Activated CD4-positive, alpha-beta T cell treated with anti-CD3 and anti-CD28 coated beads for 36 hours (primary cell): Measurements from ENCODE around the gene SEMG2. TPM values are rescaled to one million over a fixed set of nuclear protein-coding genes. Genes with fewer than 3 reads are reported as not detected.

ENCODE experiments used
- ATAC-seq: fragments of 200-7000 bp; cut with Tn5 transposase; one replicate; pipeline ENCODE4 v1.10.0; 2021; ENCODE audit warnings: mild to moderate bottlenecking, moderate library complexity
- CTCF ChIA-PET: fragments of 350-600 bp; sonication (Branson Sonifier 250); formaldehyde crosslinking; loops from one replicate; lab custom pipeline; 2021; ENCODE audit warnings: antibody characterized with exemption; lab: Charles Lee
- POLR2A ChIA-PET: fragments of 350-600 bp; sonication (Branson Sonifier 250); formaldehyde crosslinking; loops from one replicate; lab custom pipeline; 2021; ENCODE audit warnings: antibody characterized with exemption, inconsistent platforms; lab: Charles Lee
- DNase-seq: peaks from one replicate; pipeline ENCODE4 v3.0.0-alpha.2; 2020
- H3K27ac Mint-ChIP-seq: one replicate; pipeline ENCODE4 v1.8.0; 2021; ENCODE audit warnings: mixed read lengths
- H3K27me3 Mint-ChIP-seq: one replicate; pipeline ENCODE4 v1.8.0; 2021; ENCODE audit warnings: mixed read lengths
- H3K36me3 Mint-ChIP-seq: one replicate; pipeline ENCODE4 v1.8.0; 2021; ENCODE audit warnings: low read depth, mixed read lengths
- H3K4me1 Mint-ChIP-seq: one replicate; pipeline ENCODE4 v1.8.0; 2021; ENCODE audit warnings: mixed read lengths
- H3K4me3 Mint-ChIP-seq: one replicate; pipeline ENCODE4 v1.8.0; 2021; ENCODE audit warnings: mild to moderate bottlenecking, moderate library complexity, mixed read lengths
- H3K9me3 Mint-ChIP-seq: one replicate; pipeline ENCODE4 v1.8.0; 2021; ENCODE audit warnings: low read depth, mixed read lengths
- intact Hi-C, 2 experiments: fragments of 100-400 bp; cut with DNase I in 1 of 2; cut with micrococcal nuclease in 1 of 2; formaldehyde crosslinking; loops; one replicate each; pipeline versions ENCODE4 v1.14.2 to v1.15.1; 2022 to 2024; cut with DNase I, micrococcal nuclease
- total RNA-seq, 2 experiments: library from RNA; stranded (reverse); gene quantifications; one replicate each; pipeline ENCODE4 v1.2.3, GENCODE V29; 2021

The SEMG2 gene
- not detected for total RNA-seq

- Mint-ChIP-seq H3K27ac (no peak within 1 kb of the TSS), H3K36me3 (no peaks in the 10 kb centered on the region), H3K4me1 (no peaks in the 10 kb centered on the region), H3K9me3 (no peaks in the 10 kb centered on the region), H3K27me3 (peaks cover 36% of the 10 kb centered on the region), H3K4me3 (no peak within 1 kb of the TSS)
- ATAC-seq (no peak), DNase-seq (no peak)
- CTCF ChIA-PET, result interaction anchor here (0.6 to 2.5 kb wide), 7 partner anchors 13 to 555 kb away, joined by 3 to 6 read pairs (median 3); no protein-coding TSS in a partner anchor
- POLR2A ChIA-PET, result no interaction called here
- intact Hi-C loops, result loop anchor here in 1 of 2 experiments (10.0 kb wide), 1 partner anchor 206 kb away; no protein-coding TSS in a partner anchor
Measured at GRCh38 chr20:45221076-45221475, at the start of gene SEMG2. SEMG2 (plus strand) TSS chr20:45221373; CDS start chr20:45221390, 17 bp downstream.

GRCh38 chr20:45173522-45173921, 47.7 kb upstream of the SEMG2 start:
- intact Hi-C loops, result no loop called here
- Mint-ChIP-seq H3K36me3 (no peaks in the 10 kb centered on the region), H3K4me3 (no peak overlapping the region), H3K9me3 (no peaks in the 10 kb centered on the region), H3K27ac (no peak overlapping the region), H3K4me1 (no peaks in the 10 kb centered on the region), H3K27me3 (peaks cover 18% of the 10 kb centered on the region)
- ATAC-seq (no peak), DNase-seq (no peak)
- POLR2A ChIA-PET, result no interaction called here
- CTCF ChIA-PET, result interaction anchor here (0.6 kb wide), 1 partner anchor 43 kb away, joined by 3 read pairs; no protein-coding TSS in a partner anchor

- no peak within 1 kb of the TSS for H3K4me3 Mint-ChIP-seq
- POLR2A ChIA-PET, result no interaction called here
- no peak within 1 kb of the TSS for H3K27ac Mint-ChIP-seq
- H3K4me1 Mint-ChIP-seq, result no peaks in the 10 kb centered on the region
- intact Hi-C loops, result no loop called here
- no peak for ATAC-seq
- peaks cover 17% of the 10 kb centered on the region for H3K27me3 Mint-ChIP-seq
- CTCF ChIA-PET, result interaction anchor here (0.7 to 1.4 kb wide), 2 partner anchors 36 to 55 kb away, joined by 3 read pairs; no protein-coding TSS in a partner anchor
- DNase-seq, result no peak
- no peaks in the 10 kb centered on the region for H3K36me3 Mint-ChIP-seq
- no peaks in the 10 kb centered on the region for H3K9me3 Mint-ChIP-seq
Measured at GRCh38 chr20:45174434-45175364, 46.5 kb upstream of the SEMG2 start, which contains the start of gene PI3. PI3 (plus strand) TSS chr20:45174902; CDS start chr20:45174923, 21 bp downstream.

- intact Hi-C loops, result no loop called here
- CTCF ChIA-PET, result interaction anchor here (1.3 kb wide), 1 partner anchor 16 kb away, joined by 3 read pairs; no protein-coding TSS in a partner anchor
Measured at GRCh38 chr20:45176526-45177267, 44.5 kb upstream of the SEMG2 start.

GRCh38 chr20:45179166-45179565, 42.0 kb upstream of the SEMG2 start:
- DNase-seq (no peak), ATAC-seq (no peak)
- peaks cover 3% of the 10 kb centered on the region for H3K27me3 Mint-ChIP-seq
- ChIA-PET CTCF (interaction anchor here (0.7 kb wide), 1 partner anchor 30 kb away, joined by 3 read pairs; no protein-coding TSS in a partner anchor), POLR2A (no interaction called here)
- H3K9me3 Mint-ChIP-seq, result no peaks in the 10 kb centered on the region
- no peak overlapping the region for H3K4me3 Mint-ChIP-seq
- intact Hi-C loops, result no loop called here
- no peak overlapping the region for H3K27ac Mint-ChIP-seq
- no peaks in the 10 kb centered on the region for H3K4me1 Mint-ChIP-seq
- no peaks in the 10 kb centered on the region for H3K36me3 Mint-ChIP-seq

More at GRCh38 chr20:45176526-45177267, 44.5 kb upstream of the SEMG2 start:
- DNase-seq, result no peak
- Mint-ChIP-seq H3K27ac (no peak overlapping the region), H3K27me3 (peaks cover 9% of the 10 kb centered on the region), H3K9me3 (no peaks in the 10 kb centered on the region), H3K4me3 (no peak overlapping the region), H3K4me1 (no peaks in the 10 kb centered on the region), H3K36me3 (no peaks in the 10 kb centered on the region)
- no peak for ATAC-seq
- POLR2A ChIA-PET, result no interaction called here

GRCh38 chr20:45181639-45182038, 39.5 kb upstream of the SEMG2 start:
- Mint-ChIP-seq H3K36me3 (no peaks in the 10 kb centered on the region), H3K4me1 (no peaks in the 10 kb centered on the region), H3K27ac (no peak overlapping the region), H3K27me3 (no peaks in the 10 kb centered on the region), H3K4me3 (no peak overlapping the region), H3K9me3 (no peaks in the 10 kb centered on the region)
- DNase-seq (no peak), ATAC-seq (no peak)
- ChIA-PET CTCF (interaction anchor here (0.7 kb wide), 1 partner anchor 498 kb away, joined by 3 read pairs; no protein-coding TSS in a partner anchor), POLR2A (no interaction called here)
- intact Hi-C loops, result no loop called here

- DNase-seq (no peak), ATAC-seq (no peak)
- H3K36me3 Mint-ChIP-seq, result no peaks in the 10 kb centered on the region
- H3K4me3 Mint-ChIP-seq, result no peak overlapping the region
- intact Hi-C loops, result no loop called here
- no peaks in the 10 kb centered on the region for H3K9me3 Mint-ChIP-seq
- POLR2A ChIA-PET, result no interaction called here
- no peaks in the 10 kb centered on the region for H3K4me1 Mint-ChIP-seq
- CTCF ChIA-PET, result interaction anchor here (1.2 kb wide), 1 partner anchor 12 kb away, joined by 3 read pairs; no protein-coding TSS in a partner anchor
- H3K27ac Mint-ChIP-seq, result no peak overlapping the region
- H3K27me3 Mint-ChIP-seq, result no peaks in the 10 kb centered on the region
Measured at GRCh38 chr20:45183084-45183483, 38.1 kb upstream of the SEMG2 start.

- no peaks in the 10 kb centered on the region for H3K9me3 Mint-ChIP-seq
- intact Hi-C loops, result no loop called here
- H3K4me3 Mint-ChIP-seq, result no peak overlapping the region
- no peaks in the 10 kb centered on the region for H3K36me3 Mint-ChIP-seq
- CTCF ChIA-PET, result interaction anchor here (0.5 to 1.2 kb wide), 3 partner anchors 49 to 114 kb away, joined by 3 to 4 read pairs (median 4); no protein-coding TSS in a partner anchor
- H3K27ac Mint-ChIP-seq, result no peak overlapping the region
- H3K4me1 Mint-ChIP-seq, result no peaks in the 10 kb centered on the region
- POLR2A ChIA-PET, result no interaction called here
- no peak for DNase-seq
- no peak for ATAC-seq
- H3K27me3 Mint-ChIP-seq, result peaks cover 2% of the 10 kb centered on the region
Measured at GRCh38 chr20:45187693-45188092, 33.5 kb upstream of the SEMG2 start.

GRCh38 chr20:45189067-45189609, 32.0 kb upstream of the SEMG2 start:
- no peak overlapping the region for H3K27ac Mint-ChIP-seq
- H3K36me3 Mint-ChIP-seq, result no peaks in the 10 kb centered on the region
- no peak for ATAC-seq
- intact Hi-C loops, result no loop called here
- H3K9me3 Mint-ChIP-seq, result no peaks in the 10 kb centered on the region
- no peak for DNase-seq
- H3K4me1 Mint-ChIP-seq, result no peaks in the 10 kb centered on the region
- ChIA-PET POLR2A (no interaction called here), CTCF (no interaction called here)
- H3K4me3 Mint-ChIP-seq, result no peak overlapping the region
- H3K27me3 Mint-ChIP-seq, result peaks cover 2% of the 10 kb centered on the region

GRCh38 chr20:45189861-45190260, 31.3 kb upstream of the SEMG2 start:
- Mint-ChIP-seq H3K4me3 (no peak overlapping the region), H3K27ac (no peak overlapping the region), H3K27me3 (peaks cover 4% of the 10 kb centered on the region), H3K4me1 (no peaks in the 10 kb centered on the region), H3K9me3 (no peaks in the 10 kb centered on the region), H3K36me3 (no peaks in the 10 kb centered on the region)
- DNase-seq (no peak), ATAC-seq (no peak)
- intact Hi-C loops, result no loop called here
- ChIA-PET POLR2A (no interaction called here), CTCF (no interaction called here)

- Mint-ChIP-seq H3K4me3 (no peak overlapping the region), H3K9me3 (no peaks in the 10 kb centered on the region), H3K36me3 (no peaks in the 10 kb centered on the region), H3K27me3 (peaks cover 4% of the 10 kb centered on the region), H3K27ac (no peak overlapping the region), H3K4me1 (no peaks in the 10 kb centered on the region)
- ChIA-PET POLR2A (no interaction called here), CTCF (interaction anchor here (1.4 kb wide), 1 partner anchor 16 kb away, joined by 3 read pairs; no protein-coding TSS in a partner anchor)
- intact Hi-C loops, result no loop called here
- DNase-seq, result no peak
- ATAC-seq, result no peak
Measured at GRCh38 chr20:45191926-45192325, 29.2 kb upstream of the SEMG2 start.
